Measurements from ENCODE around the gene SYNDIG1.

Gene SYNDIG1

GRCh38 chr20:24560571-24561491 is 91.4 kb downstream of the SYNDIG1 start:
- DNase-seq (ENCODE audit: low read depth in 2 of 2), result no peak

GRCh38 chr20:24565835-24566351 is 96.5 kb downstream of the SYNDIG1 start:
- no peak for DNase-seq (ENCODE audit: low read depth in 2 of 2)

GRCh38 chr20:24566656-24567055 is 97.2 kb downstream of the SYNDIG1 start:
- DNase-seq (ENCODE audit: low read depth in 2 of 2), result no peak

GRCh38 chr20:24567508-24567907 is 98.1 kb downstream of the SYNDIG1 start:
- DNase-seq (ENCODE audit: low read depth in 2 of 2), result no peak

GRCh38 chr20:24568842-24569241 is 99.4 kb downstream of the SYNDIG1 start:
- no peak for DNase-seq (ENCODE audit: low read depth in 2 of 2)

DNA sequence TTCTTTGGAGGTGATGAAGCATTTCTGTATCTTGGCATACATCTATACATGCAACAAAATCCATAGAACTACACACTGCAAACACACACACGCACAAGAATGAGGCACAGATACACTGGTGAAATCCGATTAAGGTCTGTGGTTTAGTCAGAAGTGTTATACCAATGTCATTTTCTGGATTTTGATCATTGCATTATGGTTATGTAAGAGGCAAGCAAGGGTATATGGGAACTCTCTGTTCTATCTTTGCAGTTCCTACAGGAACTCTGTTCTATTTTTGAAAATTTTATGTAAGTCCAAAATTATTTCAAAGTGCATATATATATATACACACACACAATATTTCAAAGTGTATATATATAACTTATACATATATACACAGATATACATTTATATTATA is 101.7 kb downstream of the SYNDIG1 start:
- no peak for DNase-seq (ENCODE audit: low read depth in 2 of 2)

DNA sequence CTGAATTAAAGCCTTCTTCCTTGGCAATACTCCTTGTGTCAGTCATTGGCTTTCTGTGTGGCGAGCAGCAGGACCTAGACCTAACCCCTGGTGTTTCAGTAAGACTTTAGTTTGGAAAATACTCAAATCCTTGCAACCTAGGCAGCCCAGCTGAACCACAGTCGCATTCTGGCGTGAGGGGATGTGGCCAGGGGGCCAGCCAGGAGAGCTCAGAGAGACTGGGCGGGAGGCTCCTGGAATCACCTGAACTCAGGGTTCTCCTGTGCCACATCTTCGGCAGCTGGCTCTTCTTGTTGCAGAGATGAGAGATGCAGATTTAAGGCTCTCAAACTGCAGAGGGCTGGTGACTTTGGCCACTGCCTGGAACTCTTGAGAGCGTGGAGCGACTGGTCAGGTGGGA is 102.7 kb downstream of the SYNDIG1 start:
- no peak for DNase-seq (ENCODE audit: low read depth in 2 of 2)

GRCh38 chr20:24572862-24573261 is 103.4 kb downstream of the SYNDIG1 start:
- DNase-seq (ENCODE audit: low read depth in 2 of 2), result no peak

DNA sequence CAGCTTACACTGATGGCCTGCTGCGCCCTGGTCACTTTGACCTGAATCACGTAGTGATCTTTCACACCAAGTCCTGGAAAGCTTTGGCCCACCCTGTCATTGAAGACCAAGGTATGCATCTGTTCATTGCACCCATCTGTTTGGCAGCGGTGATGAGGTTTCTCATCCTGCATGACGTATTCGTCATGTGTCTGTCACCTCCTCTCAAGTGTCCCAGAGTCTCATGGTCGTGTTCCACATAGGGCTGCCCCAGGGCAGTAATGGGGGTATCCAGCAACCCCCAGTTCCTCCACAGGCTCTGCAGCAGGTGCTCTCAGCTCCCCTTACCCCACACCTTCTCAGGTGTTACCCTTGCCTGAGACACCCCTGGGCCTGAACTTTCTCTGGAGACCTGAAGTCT is 104.1 kb downstream of the SYNDIG1 start:
- DNase-seq (ENCODE audit: low read depth in 2 of 2), result no peak

DNA sequence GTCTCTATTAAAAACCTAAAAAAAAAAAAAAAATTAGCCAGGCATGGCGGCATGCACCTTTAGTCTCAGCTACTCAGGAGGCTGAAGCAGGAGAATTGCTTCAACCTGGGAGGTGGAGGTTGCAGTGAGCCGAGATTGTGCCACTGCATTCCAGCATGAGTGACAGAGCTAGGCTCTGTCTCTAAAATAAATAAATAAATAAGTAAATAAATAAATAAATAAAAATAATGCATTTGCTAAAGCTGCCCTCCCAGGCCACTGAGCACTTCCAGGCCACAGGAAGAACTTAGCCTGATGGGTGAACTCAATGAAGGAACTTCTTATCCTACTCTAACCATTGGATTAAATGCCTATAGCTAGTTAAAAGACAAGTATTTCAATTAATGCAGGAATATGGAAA is 104.9 kb downstream of the SYNDIG1 start:
- DNase-seq (ENCODE audit: low read depth in 2 of 2), result no peak

- no peak for DNase-seq (ENCODE audit: low read depth in 2 of 2)
These were observed 105.4 kb downstream of the SYNDIG1 start for GRCh38 chr20:24574797-24575196.

- DNase-seq (ENCODE audit: low read depth in 2 of 2), result no peak
These were observed 106.4 kb downstream of the SYNDIG1 start for GRCh38 chr20:24575811-24576210.

- DNase-seq (ENCODE audit: low read depth in 2 of 2), result no peak
These were observed 107.0 kb downstream of the SYNDIG1 start for GRCh38 chr20:24576447-24576846.

DNA sequence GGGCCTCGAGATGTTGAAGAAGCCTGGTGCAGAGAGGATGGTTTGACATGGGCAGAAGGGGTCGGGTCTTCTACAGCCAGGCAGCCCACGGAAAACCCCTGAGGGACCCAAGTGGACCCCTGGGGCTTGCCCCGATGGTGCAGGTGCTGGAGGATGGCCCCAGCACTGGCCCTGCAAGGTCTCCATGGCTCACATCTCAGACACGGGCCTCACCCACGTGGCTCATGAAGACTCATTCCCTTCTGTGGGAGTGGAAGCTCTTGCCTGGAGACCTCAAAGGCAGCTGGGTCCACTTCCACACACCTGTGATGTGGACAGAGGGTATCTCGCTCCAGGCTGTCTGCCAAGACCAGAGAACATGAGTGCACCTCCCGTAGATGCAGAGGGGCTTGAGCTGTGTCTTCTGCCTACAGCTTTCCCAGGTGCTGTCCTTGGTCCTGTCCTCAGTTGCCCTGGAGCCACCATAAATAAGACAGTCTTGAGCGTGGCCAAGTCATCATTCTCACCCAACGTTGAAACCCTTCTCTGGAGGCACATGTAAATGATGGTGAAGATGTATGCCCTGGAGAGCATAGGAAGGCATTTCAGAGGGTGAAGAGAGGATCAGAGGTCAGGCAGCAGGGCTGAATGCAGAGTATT is 108.0 kb downstream of the SYNDIG1 start:
- DNase-seq (ENCODE audit: low read depth in 2 of 2), result no peak

DNA sequence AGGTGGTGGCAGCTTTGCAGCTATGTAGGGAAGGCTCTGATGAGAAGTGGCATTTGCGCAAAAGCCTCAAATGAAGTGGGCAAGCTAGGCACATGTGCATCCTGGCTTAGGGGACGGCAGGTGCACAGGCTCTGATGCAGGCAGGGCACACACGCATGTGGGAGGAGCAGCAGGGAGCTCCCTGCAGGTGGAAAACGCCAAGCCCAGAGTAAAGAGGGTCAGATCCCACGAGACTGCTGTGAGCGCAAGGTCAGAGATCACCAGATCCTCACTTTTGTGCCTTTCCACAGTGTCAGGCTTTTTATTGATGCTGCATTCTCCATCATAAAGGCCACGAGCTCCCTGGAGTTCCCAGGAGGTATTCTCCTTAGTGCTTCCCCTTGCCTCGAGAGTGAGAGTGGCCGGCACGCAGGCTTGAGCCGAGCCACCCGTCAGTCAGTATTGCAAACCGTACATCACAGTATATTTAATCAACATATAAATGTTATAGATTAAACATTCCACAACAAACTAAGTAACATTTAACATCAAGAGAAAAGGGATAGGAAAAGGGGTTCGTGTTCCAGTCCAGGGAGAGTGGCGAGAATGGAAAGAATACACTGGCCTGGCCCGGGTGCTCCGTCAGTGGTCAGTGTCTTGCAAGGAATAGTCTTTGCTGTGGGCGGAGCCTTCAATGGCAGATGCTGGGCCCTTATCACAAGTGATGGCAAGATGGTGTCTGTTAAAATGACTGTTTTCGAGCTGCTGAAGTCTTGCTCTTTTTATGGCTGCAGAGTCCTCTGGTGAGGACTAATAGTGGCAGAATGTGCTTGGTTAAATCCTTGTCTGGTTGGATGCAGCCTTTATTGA is 109.4 kb downstream of the SYNDIG1 start:
- no peak for DNase-seq (ENCODE audit: low read depth in 2 of 2)

DNA sequence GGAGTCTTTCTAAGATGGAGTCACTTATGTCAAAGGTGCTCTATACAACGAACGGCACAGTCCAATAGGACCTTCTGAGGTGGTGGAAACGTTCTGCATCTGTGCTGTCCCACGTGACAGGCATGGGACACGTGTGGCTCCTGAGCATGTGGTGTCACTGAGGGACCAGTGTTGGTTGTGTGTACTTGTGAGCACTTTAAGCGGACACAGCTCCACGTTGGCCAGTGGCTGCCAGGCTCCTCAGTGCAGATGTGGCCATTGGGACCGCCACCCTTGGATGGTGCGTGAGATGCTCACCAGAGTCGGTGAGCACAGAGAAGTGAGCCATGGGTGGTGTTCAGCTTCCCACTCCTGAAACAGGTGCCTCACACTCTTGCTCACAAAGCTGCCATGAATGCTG is 110.0 kb downstream of the SYNDIG1 start:
- no peak for DNase-seq (ENCODE audit: low read depth in 2 of 2)

- DNase-seq (ENCODE audit: low read depth in 2 of 2), result no peak
These were observed 110.6 kb downstream of the SYNDIG1 start for GRCh38 chr20:24580006-24580405.

DNA sequence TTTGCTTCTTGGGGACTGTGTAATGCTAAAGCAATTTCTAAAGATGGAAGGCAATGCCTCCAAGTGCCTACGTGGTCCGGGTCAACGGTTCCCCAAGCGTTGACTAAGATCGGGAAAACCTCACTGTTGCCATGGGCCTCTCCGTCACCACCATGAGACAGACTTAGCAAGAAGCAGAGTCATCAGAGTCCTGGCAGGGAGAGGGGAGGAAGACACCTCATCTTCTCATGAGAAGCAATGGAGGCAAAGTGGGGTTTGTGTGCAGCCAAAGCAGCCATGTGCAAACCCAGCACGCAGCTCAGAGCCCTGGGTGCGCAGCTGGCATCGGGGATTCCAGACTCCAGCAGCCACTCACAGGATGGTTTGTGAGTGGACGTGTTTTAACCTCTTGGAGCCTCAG is 111.4 kb downstream of the SYNDIG1 start:
- no peak for DNase-seq (ENCODE audit: low read depth in 2 of 2)

DNA sequence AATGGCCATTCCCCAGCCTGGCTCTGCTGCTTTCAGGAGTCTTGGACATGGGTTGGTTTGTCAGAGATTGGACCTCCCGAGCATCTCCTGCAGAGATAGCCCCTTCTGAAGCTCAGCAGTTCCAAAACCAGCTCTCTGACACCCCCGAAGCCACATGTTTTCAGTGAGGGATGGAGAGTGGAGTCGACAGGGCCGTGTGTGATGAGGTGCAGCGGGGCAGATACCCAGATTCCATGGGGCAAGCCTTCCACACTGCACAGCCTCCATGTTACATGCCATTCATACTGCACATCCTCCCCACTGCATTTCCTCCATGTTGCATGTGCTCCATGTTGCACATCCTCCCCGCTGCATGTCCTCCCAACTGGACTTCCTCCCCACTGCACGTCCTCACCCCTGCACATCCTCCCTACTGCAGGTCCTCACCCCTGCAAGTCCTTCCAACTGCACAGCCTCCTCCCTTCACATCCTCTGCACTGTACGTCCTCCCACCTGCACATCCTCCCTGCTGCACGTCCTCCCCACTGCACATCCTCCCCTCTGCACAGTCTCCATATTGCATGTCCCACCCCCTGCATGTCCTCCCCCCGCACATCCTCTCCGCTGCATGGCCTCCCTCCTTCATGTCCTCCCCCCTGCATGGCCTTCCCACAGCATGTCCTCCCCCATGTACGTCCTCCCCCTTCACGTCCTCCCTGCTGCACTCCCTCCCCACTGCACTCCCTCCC is 112.2 kb downstream of the SYNDIG1 start:
- DNase-seq (ENCODE audit: low read depth in 2 of 2), result no peak

DNA sequence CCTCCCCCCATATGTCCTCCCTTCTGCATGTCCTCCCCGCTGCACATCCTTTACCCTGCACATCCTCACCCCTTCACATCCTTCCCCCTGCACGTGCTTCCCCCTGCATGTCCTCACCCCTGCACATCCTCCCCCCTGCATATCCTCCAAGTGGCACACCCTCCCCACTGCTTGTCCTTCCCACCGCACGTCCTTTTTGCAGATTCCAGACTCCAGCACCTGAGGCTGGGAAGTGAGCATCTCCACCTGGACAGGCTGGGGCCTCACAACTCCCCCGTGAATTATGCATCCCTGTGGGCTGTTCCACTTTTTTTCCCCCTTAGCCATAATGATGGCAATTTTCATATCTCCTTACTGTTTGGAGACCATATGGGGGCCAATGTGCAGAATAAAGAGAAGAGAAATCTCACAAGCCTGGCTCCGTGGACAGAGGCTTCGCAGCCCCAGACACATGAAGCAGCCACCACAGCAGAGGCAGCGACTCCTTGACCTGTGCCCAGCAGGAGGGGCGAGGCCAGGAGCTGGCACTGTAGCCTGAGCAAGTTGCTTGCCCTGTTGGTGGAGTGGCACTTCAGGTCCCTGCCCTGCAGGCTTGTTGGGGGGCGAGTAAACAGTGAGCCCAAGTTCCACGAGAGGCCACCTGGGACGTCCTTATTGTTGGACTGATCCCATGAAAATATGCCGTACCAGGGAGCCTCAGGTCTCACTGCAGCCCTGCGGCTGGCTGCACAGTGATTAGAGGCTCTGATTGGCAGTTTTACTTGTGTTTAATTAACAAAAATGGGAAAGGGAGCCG is 113.1 kb downstream of the SYNDIG1 start:
- DNase-seq (ENCODE audit: low read depth in 2 of 2), result no peak

Measured in stimulated activated CD4-positive, alpha-beta T cell treated with anti-CD3 and anti-CD28 coated beads, Interleukin-12 subunit alpha, Interleukin-12 subunit beta, amount 100 ng/mL, for 24 hours (primary cell).